HG02840 (cell line): ENCODE measurements around the gene PRUNE2.
"Not testable (repeated sequence)": the region's sequence is repeated elsewhere in the genome, so short reads cannot be mapped to it uniquely, and the experiment has no call there.

Experiments used
- ATAC-seq: cut with Tn5 transposase; IDR thresholded peaks from one replicate; pipeline ENCODE4 v1.9.1; 2021; ENCODE audit warnings: mild to moderate bottlenecking, moderate library complexity, moderate number of reproducible peaks; ENCODE audit not compliant: unreplicated experiment, low FRiP score

Gene PRUNE2

DNA sequence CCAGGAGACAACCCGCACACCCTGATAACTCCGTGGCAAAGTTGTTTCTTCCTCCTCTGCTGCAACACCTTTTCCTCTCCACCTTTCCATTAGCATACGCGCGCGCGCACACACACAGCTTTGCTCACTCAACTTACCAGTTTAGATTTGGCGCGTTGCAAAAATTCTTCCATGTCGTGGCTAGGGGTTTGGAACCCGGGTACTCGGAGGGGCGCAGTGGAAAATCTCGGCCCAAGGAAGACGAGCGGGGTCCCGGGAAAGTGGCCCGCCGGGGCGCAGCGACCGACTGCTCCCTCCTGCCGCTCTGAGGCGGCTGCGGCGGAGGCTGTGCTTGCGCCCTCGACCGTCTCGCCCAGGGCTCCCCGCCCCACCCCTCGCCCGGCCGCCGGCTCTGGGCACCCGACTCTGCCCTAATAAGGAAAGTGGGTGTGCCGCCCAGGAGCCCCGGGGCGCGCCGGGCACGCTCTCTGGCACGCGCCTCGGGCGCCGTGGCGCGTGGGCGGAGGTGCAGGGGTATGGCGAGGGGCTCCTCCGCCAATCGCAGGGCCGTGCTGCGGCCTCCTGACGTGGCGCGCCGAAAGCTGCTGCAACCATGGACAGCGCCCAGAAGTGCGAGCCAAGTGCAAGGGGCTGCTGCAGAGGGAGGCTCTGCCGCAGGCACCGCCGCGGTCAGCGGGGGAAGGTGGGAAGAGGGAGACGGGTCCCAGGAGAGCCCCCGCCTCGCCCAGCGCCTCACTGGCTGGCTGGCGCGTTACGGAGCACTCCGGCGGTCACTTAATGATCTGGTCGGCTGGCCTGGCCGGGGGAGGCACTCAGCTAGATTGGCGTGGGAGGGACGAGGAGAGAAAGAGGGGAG lies at the start of gene PRUNE2:
TSS of gene PRUNE2 (minus strand) at position 324 of the 856 bp plus-strand sequence. CDS start at position 173, 151 bp downstream.
- ATAC-seq: no peak

- ATAC-seq: not testable (repeated sequence)
Measured at GRCh38 chr9:76955406-76955805, 49.5 kb upstream of the PRUNE2 start.

GRCh38 chr9:76949865-76950264 lies 44.0 kb upstream of the PRUNE2 start:
- ATAC-seq: no peak

GRCh38 chr9:76944011-76944410 lies 38.1 kb upstream of the PRUNE2 start:
- ATAC-seq: no peak

- no peak for ATAC-seq
Measured at GRCh38 chr9:76943054-76943453, 37.1 kb upstream of the PRUNE2 start.

DNA sequence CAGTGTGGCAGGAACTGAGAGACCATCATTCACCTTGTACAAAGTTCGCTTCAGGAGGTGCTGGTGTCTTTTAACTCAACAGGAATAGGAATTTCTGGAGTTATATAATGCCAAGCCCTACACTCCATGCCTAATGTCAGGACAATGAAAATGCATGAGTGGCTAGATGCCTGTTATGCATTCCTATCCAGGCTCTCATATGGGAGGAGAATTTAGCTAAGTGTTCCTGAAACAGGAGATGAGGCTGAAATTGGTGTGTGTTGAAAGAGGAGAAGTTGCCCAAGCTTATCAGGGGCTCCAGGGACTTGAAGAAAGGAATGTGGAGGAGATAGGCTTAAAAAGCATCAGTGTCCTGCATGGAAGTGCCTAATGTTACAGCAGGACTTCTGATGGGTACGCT lies 26.8 kb upstream of the PRUNE2 start:
- ATAC-seq: no peak

- ATAC-seq: no peak
Measured at GRCh38 chr9:76932265-76932664, 26.4 kb upstream of the PRUNE2 start.

DNA sequence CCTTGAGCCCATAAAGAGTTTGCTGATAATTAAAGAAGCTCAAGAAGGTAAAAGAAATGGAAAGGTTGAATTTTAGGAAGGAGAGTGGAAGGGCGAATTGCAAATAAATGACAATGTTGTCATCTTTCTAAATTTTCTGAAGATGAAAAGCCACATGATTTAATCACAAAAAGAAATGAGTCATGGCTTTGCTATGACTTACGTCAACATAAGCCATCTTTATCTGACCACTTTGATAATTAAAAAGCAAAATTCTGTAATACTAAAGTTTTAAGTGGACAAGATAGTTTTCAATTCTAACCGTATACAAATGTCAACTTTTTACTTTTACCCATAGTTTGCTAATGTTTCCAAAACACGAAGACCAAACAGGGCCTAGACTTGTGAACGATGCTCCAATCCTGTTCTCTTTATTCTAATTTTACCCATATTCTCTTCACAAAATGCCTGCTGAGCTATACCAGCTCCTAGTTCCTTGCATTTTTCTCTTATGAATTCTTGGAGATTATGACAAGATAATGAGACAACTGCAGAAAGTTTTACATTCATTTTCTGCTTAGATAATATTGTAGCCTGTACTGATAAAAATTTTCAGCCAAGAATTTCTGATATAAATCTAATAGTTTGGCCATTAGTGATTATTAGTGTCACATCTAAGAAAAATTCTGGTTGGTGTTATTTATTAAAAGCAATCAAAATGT lies 21.8 kb upstream of the PRUNE2 start:
- no peak for ATAC-seq

- no peak for ATAC-seq
Measured at GRCh38 chr9:76926846-76927245, 20.9 kb upstream of the PRUNE2 start.

- no peak for ATAC-seq
Measured at GRCh38 chr9:76926324-76926741, 20.4 kb upstream of the PRUNE2 start.

GRCh38 chr9:76921165-76921564 lies 15.3 kb upstream of the PRUNE2 start:
- no peak for ATAC-seq

DNA sequence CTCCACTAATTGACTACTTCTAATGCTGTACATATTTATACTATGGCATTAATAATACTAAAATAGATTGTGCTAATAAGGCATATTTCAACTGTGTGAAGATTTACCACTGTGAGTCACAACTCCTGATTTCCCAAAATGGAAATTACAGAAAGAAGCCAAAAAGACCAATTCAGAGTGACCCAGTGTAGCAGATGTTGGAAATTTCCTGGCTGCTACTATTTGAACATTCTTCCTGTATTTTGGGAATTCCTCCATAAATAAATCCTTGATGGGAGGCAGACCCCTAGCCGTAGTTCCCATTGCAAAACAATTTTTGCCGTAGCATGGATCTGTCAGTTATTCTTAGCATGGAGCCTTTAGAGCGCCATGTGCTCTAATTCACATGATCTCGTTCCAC lies 11.4 kb upstream of the PRUNE2 start:
- no peak for ATAC-seq

DNA sequence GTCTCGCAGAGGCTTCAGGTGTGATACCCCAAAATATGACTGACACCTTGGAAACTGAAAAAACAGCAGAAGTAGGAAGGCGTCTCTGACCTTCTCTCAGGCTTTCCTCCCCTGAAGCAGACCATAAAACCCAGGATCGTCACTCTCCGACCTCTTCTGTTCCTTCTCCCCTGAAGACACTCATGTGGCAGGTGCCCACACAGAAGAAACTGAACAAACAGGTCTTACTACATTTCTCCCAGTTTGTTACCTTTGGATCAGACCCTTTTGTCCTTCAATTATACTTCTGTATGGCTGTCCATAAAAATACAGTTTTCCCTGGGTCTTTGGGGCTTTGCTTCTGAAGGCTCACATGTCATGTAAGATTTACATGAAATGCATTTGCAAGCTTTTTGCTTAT lies 10.3 kb upstream of the PRUNE2 start:
- ATAC-seq: no peak

- ATAC-seq: no peak
Measured at GRCh38 chr9:76913467-76913866, 7.6 kb upstream of the PRUNE2 start.

- no peak for ATAC-seq
Measured at GRCh38 chr9:76912636-76913275, 6.8 kb upstream of the PRUNE2 start.

- no peak for ATAC-seq
Measured at GRCh38 chr9:76911971-76912370, 6.1 kb upstream of the PRUNE2 start.

- no peak for ATAC-seq
Measured at GRCh38 chr9:76910861-76911260, 4.9 kb upstream of the PRUNE2 start.

GRCh38 chr9:76906647-76906975 lies 697 bp upstream of the PRUNE2 start:
- no peak for ATAC-seq

DNA sequence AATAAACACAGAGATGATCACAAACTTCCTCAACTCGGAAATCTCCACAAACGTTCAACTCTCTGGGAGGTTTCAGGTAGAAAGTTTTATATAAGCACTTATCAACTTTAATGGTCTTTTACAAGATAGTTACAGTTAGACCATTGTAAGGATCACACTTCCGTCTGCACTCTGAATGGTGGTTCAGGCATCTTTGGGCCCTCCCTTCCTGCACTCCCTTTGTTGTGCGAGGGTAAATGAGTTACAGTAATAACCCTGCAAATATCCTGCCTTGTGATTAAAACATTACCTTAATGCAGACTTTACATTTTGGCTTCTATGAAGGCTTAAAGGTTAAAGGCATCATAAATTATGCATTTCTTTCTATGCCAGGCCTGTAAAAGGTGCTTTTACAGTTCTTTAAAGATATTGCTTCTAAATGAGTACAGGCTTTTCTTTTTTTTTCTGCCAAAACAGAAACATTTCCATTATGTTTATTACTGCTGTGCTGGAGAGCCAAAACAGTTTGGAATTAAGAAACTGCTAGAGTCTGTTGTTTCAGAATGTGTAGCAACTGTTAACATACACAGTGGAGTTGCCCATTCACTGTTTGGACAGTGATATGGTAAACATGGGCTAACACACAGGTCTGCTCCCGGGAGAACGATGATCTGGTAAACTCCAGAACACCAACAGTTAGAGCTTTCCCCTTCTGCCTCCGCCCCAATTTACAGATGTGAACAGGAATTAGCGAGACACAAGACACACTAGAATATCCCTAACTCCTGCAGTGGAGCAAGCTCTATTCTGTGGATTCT lies 1.1 kb downstream of the PRUNE2 start:
- no peak for ATAC-seq

GRCh38 chr9:76902395-76902794 lies 3.5 kb downstream of the PRUNE2 start:
- ATAC-seq: no peak

DNA sequence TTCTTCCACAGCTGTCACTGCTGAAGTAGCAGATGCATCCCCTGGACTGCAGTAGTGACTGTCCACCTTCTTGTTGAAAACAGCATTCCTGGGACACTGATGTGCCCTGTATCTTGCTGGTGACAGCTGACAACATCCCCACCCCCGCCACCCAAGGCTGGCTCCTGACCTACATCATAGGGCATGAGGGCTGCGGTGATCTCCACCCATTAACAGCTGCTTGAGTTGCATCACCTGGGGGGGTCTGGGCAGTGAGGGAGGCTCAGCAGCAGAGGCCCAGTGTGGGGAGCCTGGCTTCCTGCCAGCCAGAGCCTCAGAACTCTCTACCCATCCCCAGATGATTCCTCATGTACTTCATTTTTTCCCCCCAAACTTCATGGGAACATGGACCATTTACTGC lies 4.1 kb downstream of the PRUNE2 start:
- ATAC-seq: no peak
